HepG2 (cell line): Measurements from ENCODE around the gene PPAT. TPM values are rescaled to one million over a fixed set of nuclear protein-coding genes. Genes with fewer than 3 reads are reported as not detected.

Source experiments
- ZBTB40 ChIP-seq, 2 experiments: fragments of 450-650 bp in 1 of 2; sonication (generic) in 1 of 2; formaldehyde crosslinking in 1 of 2; IDR thresholded peaks; 2 replicates each; pipeline versions ENCODE4 v1.6.1 to v1.8.0; 2016 to 2022; ENCODE audit warnings: antibody characterized with exemption in 1 of 2, mild to moderate bottlenecking in 1 of 2, missing genetic modification reagents in 1 of 2
- ZNF441 ChIP-seq: sonication (generic); formaldehyde crosslinking; IDR thresholded peaks from 2 replicates; pipeline ENCODE4 v1.7.0; 2021; ENCODE audit warnings: missing genetic modification reagents, borderline replicate concordance
- ZNF607 ChIP-seq: sonication (generic); formaldehyde crosslinking; IDR thresholded peaks from 2 replicates; pipeline ENCODE4 v1.5.1; 2020; ENCODE audit warnings: missing genetic modification reagents, mild to moderate bottlenecking, borderline replicate concordance
- polyA plus RNA-seq, 8 experiments: library from polyadenylated mRNA; depleted of rRNA in 3 of 8; stranded (reverse) in 7 of 8; unstranded in 1 of 8; fragments of >200 nt; fragmentation: Illumina TruSeq in 4 of 8; extraction: Trizol in 4 of 8; gene quantifications; 2 replicates each; pipeline versions ENCODE4 v1.2.1 to v1.2.3, GENCODE V29; 2011 to 2016; ENCODE audit warnings: low read depth in 4 of 8, missing spikeins in 1 of 8, mixed read lengths in 1 of 8; ENCODE audit not compliant: insufficient read depth in 1 of 8
- total RNA-seq, 5 experiments: library from RNA; depleted of rRNA; stranded (reverse); fragments of >200 nt; fragmentation: Illumina TruSeq; extraction: Trizol; gene quantifications; 2 replicates each; pipeline ENCODE4 v1.2.3, GENCODE V29; 2016; ENCODE audit warnings: low read depth in 1 of 5

The PPAT gene
- total and polyA plus RNA-seq, 2 of the 13 experiments (the other 11 are each of a cell fraction or from before 2014, with no cell fraction given) = 16.9 to 62.6 TPM

GRCh38 chr4:56405016-56405415 is 30.4 kb downstream of the PPAT start (continued):
- TF ChIP-seq ZBTB40 (IDR thresholded peaks at IDR 0.05) (no peak), ZBTB40 (CRISPR knock-in tag; IDR thresholded peaks at IDR 0.05) (no peak), ZNF441 (CRISPR knock-in tag) (no peak), ZNF607 (CRISPR knock-in tag) (no peak)
